Activated T-cell treated with anti-CD3 and anti-CD28 coated beads for 48 hours (primary cell): ENCODE measurements around the gene LAMTOR2.
"Not testable (repeated sequence)": the region's sequence is repeated elsewhere in the genome, so short reads cannot be mapped to it uniquely, and the experiment has no call there.

ENCODE experiments used
- DNase-seq: peaks from one replicate; pipeline ENCODE4 v3.0.0-alpha.2; 2020; ENCODE audit warnings: low read depth

LAMTOR2 gene

DNA sequence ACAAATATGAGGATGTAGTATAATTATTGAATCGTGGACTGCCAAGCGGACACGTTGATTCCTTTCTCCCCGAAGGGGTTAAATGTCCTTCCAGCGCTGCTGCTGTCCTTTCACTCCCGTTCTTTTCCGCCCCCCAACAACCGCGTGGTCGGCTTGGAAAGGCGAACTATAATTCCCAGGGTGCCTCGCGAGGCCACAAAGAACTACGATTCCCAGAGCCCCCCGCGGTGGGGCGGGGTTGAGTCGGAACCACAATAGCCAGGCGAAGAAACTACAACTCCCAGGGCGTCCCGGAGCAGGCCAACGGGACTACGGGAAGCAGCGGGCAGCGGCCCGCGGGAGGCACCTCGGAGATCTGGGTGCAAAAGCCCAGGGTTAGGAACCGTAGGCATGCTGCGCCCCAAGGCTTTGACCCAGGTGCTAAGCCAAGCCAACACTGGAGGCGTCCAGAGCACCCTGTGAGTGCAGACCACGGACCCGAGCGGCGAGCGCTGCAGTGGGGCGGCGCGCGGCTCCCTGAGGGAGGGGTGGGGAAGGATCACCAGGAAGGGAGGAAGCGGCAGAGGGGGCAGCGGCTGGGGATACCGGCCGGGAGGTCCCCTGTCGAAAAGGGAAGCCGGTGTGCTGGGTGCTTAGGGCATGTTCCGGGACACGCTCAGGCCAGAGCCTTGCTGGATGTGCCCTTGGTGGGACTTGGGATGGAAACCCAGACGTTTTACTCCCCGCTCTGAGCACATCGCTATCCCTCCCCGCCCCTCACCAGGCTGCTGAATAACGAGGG lies at the start of gene LAMTOR2:
TSS of gene LAMTOR2 (plus strand) at position 283 of the 781 bp plus-strand sequence. CDS start at position 391, 108 bp downstream.
- DNase-seq: peak; percentile 96

DNA sequence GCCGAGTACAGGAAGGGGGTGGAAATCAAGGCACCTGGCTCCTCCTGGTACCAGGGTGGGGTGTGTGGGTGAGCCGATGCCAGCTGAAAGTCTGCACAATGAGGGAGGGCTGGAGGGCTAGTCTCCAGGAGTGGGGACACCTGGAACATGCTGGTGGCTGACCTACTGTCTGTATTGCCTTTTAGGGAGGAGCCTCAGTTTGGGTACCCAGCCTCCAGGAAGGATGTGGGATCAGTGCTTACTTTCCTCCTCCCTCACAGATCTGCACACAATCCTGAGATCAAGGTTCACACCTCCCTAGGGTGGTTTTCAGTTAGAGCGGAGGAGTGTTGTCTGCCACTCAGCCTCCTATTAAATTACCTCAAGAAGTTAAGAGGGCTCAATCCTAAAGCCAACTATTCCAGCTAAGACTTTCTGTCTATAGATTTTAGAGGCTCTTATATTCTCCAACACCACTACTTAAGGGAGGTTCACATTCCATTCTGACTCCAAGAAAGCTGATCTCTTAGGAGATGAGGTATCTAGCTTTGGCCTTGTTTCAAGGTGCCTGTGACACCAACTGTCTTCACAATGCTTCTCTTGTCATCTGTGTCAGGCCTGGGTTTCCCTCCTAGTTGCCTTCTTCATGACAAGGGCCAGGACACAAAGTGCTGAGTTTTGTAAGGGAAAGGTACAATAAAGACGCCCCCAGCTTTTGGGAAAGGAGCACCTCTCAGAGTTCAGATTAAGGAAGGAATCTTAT lies 49.6 kb upstream of the LAMTOR2 start:
- no peak for DNase-seq

DNA sequence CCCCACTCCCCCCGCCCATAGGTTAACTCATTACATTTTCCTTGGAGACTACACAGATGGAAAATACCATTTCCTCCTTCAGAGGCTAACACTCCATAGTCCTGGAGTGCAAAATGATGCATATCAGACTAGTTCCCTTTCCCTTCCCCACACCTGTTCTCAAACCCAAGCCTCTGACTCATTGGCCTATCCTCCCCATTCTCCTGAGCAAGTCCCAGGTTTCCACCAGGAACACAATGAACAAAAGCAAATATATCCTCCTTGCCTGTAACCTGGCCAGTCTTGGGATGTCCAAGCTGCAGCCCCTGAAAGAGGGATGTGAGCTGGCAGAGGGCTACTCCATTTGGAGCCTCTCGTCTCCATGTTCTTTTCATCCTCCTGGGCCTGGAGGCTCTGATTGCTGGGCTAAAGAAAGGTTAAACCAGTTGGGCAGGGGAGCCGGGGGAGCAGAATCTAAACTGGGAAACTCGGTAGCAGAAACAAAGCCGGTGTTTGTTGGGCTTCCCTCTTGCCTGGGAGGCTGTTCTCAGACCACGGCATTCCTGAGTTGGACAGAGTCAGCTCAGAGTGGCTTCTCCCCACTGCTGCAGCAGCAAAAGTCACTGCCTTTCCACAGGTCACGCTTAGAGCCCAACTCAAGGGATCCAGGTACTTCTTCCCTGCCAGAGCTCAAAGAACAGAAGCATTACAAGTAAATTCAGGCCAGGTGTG lies 47.8 kb upstream of the LAMTOR2 start:
- DNase-seq: no peak

DNA sequence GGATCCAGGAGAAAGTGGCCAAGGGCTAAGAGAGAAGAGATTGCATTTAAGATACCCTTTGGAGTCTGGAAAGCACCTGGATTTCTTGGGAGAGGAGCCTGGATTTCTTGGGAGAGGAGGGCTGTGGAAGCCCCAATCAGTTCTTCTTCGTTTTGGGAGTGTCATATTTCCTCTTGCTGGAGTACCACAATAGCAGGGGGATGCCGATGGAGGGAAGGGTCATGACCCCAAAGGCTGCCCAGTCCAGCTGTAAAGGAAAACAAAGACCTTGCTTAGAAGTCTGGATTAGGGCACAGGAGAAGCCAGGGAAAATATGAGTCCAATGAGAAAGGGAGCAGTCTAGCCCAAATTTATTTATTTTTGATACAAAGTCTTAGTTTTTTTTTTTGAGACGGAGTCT lies 45.2 kb upstream of the LAMTOR2 start:
- DNase-seq: no peak

DNA sequence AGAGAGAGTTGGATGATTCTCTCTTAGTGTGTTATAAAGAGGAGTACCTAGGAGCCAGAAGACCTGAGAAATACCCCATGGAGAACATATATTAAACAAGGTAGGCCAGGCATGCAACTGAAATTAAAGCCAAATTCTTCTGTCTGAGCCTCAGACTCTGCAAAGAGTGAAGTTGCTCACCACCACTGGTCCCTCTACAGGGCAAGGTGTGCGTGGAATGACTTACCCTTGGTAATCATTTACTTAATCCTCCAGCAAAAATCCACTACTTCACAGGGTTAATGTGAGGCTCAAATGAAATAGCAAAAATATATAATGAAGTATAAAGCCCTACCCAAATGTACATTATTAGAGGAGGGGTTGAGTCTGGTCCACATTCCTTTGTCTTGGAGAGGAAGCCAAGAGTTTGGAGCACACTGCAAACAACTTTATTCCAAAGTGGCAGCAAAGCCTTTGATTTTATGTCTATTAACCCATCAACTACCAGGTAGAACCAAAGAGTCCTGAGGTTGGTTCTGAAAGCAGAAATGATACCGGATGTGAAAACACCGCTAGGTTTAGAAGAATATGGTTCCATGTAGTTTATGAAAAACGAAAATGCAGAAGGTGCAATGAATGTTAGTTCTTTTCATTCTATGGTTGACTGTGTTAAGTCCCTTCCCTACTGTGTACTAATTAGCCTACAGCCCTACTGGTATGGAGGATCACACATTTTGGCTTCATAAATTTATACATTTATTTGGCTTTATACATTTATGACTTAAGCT lies 42.3 kb upstream of the LAMTOR2 start:
- DNase-seq: no peak

DNA sequence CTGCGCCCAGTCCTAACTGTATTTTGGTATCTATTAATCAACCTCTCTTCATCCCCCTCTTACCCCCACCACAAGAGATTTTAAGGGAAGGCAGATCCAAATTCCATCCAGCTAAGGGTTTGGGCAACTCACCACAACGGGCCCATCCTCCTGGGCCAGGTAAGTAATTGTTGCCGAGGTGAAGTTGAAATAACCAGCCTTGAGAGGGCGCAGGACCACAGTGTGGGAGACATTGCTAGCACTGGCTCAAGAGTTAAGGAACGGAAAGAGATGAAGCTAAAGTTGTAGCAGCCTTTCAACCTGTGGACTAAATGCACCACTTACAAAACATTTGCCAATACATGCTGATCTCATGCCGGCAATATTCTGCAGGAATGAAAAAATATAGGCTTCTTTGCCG lies 39.8 kb upstream of the LAMTOR2 start:
- no peak for DNase-seq

DNA sequence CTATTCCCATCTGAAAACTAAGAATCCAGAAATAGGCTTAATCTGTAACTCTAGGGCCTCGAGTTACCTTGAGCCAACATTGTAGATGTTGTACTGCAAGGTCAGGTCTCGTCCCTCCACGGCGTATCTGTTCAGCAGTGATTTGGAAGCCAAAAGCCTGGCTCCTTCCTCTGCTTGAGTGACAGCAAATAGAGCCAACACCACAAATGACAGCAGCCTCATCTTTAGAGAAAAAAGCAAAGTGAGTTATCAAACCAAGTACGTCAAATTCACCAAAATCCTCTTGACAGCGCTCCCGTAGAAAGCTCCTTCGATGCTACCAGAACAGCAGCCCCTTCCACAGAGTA lies 34.7 kb upstream of the LAMTOR2 start:
- DNase-seq: no peak

DNA sequence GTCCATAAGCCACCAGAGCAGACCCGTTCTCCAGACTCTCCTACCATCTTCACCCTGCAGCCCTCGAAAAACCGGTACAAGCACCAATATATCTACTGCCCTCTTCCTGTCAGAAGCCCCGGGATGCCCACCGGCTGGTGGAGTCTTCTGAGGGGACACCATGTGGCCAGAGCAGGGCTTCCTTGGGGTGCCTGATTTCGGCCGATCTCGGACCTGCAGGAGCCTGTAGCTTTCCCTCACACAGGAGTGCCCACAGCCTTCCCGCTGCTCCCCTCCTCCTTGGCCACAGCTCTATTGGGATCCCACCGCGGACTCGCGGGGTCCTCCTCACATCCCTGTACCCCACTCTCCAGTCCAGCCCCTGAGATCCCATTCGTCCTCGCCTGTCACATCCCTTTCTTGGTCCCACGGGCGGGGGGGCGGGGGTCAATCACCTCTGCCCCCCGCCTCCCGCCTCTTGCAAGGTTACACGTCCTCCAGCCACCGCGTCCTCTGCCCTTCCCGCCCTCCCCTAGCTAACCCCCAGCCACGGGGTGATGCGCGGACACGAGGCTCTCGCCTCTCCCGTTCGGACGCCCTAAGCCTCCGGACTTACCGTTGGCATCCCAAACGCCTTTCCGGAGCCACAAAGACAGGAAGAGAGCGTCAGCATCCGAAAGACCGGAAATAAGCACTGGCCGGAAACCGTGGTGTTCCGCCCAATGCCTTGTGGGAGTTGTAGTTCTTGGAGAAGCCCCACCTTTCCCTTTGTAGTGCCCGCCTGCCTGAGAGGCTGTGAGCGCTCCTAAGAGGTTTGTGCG lies 34.1 kb upstream of the LAMTOR2 start, which contains the start of gene SSR2:
TSS of gene SSR2 (minus strand) at position 659 of the 800 bp plus-strand sequence. CDS start 784 bp downstream, outside the sequence.
- DNase-seq: peak; percentile 74

DNA sequence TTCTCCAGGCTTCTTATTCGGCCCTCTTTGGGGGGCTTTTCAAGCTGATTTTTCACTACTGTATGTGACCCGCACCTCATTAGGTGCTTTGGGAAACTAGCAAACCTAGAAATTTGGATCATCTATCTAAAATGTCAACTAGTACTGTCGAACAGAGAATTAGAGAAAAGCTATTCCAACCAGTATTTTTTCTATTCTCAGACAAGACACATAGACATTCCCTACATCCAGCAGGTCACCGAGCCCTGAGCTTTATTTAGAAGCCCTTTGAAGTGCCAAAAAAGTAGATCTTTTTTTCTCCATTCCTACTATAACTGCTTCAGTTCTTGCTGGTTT lies 33.5 kb upstream of the LAMTOR2 start:
- no peak for DNase-seq

DNA sequence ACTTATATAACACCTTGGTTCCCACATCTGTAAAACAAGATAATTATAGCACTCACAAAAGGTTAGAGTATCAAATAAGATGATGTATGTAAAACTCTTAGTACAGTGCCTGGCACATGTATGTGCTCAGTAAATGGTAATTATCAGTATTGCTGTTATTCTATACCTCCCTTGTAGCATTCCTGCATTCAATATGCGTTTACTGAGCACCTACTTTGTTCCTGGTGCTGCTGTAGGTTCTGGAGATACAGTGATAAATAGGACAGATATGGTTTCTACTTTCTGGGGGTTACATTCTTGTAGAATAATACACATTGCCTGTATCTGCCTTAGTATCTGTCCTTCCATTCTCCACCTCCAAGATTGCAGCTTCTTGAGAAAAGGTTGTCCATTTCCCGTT lies 32.6 kb upstream of the LAMTOR2 start:
- no peak for DNase-seq

DNA sequence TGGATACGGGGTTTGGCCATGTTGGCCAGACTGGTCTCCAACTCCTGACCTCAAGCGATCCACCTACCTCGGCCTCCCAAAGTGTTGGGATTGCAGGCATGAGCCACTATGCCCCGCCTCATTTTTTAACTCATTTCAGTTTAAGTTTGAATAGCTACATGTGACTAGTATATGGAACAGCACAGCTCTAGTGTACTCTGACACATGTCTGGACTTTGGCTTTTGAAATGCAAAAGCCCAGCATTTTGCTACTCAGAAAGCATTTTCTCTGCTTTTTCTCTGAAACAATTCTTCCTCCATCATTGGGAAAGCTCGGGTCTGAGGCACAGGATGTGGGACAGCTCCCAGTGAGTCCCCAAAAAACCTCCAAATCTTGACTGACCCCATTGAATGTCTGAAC lies 29.8 kb upstream of the LAMTOR2 start:
- DNase-seq: no peak

DNA sequence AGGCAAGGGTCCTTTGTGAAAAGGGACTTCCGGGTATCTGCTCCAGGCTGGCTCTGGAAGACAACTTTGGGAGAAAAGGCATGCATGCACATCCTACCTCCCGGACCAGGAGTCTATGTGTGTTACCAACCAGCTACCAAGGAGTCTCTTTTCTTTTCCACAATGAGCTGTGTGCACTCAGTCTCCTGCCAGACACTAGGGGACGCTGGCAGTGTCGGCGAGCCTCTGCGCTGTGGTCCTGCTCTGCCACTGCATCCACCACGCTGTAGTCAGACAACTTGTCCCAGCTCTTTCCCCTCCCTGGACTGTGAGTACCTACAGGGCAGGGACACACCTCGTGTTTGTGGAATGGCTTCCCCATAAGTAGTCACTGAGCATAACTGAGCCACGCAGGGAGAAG lies 28.7 kb upstream of the LAMTOR2 start:
- peak; percentile 43 for DNase-seq

DNA sequence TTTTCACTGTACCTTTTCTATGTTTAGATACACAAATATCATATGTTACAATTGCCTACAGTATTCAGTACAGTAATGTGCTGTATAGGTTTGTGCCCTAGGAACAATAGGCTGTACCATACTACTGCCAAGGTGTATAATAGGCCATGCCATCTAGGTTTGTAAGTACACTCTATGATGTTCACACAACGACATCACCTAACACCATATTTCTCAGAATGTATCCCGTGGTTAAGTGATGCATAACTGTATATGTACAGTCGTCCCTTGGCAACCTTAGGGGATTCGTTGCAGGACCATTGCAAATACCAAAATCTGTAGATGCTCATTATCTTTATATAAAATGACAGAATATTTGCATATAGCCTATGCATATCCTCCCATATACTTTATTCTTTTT lies 28.0 kb upstream of the LAMTOR2 start:
- no peak for DNase-seq

DNA sequence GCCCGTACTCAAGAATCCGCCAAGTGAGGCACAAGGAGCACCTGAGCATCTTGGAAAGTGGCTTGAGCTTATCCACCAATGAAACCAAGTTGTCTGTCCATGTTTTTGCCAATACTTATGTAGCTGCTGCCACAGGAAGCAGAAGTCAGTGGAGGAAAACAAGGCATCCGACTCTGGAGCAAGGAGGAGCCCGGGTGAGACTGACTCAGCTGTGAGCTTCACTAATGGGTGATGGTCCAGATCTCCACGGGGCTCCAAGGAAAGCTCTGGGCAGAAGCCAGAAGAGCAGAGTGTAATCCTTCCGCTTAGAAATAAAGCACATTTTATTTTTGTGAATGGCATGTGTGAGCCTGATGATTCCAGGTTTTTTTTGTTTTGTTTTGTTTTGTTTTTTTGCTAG lies 21.6 kb upstream of the LAMTOR2 start:
- DNase-seq: no peak

DNA sequence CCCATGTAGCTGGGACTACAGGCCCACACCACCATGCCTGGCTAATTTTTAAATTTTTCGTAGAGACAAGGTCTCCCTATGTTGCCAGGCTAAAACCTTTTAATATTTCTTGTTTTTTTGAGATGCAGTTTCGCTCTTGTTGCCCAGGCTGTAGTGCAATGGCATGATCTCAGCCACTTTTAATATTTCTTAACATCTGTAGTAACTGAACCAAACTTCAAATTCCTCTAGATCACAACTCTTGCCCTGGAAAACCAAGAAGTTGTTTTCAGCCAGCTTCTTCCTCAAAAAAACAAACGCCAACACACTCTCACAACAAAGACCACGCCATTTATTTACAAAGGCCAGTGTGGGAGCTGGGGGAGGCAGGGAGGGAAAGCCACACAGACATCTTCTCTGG lies 19.6 kb upstream of the LAMTOR2 start:
- not testable (repeated sequence) for DNase-seq

DNA sequence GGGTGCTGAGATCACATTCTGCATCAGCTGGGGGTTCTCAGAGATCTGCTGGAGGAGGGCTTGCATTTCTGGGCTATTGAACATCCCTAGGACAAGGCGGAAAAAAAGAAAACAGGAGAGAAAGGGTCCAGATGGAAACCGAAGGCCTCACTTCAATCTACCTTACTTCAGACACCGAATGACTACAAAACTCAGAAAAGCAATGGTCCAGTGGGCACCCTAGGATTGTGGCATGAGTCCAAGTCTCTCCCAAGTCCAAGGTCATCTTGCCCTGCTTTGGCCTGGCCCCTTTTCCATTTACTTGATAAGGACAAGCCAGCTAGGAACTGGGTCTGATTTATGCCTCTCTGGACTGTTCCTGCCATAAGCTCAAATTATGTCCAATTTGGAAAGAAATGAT lies 11.8 kb upstream of the LAMTOR2 start:
- DNase-seq: no peak

DNA sequence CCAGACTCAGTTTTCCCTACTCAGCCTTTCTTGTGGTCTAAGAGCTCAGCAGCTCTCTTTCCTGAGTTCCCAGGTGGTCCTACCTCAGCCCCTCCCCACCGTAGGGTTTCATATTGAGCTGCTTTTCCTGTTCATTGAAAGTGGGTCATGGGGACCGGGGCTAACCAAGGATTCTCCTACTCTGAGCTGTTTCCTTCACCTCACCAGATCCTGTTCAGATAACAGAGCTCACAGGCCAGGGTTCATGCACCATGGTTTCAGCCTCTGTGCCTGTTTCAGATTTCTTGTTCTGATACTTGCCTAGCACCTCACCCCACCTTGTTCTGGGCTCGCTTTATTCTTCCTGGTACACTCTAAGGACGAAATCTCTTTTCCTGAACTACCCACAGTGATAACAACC lies 9.5 kb upstream of the LAMTOR2 start:
- DNase-seq: no peak

DNA sequence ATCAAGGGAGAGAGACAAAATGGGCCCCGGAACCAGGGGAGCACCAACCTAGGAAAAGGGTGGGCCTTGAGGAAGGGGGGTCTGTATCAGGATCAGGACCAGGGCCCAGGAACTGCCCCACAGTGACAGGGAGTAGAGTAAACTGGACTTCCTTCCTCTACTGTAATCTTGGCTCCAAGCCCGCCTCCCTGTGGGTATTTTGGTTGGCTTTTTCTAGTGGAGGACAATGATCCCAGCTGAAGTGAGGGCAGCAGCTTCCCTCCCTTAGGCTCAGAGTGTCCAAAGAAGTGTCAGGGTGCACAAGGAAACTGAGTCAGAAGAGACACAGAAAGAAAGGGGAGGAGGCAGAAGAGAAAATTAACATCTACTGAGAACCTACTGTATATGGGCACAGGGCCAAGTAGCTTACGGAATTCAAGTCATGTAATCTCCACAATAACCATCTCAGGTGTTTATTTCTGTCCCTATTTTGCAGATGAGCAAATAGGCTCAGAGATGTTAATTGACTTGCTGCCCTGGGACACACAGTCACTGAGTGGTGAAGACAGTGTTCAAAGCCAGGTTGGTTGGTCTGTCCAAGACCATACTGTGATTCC lies 5.8 kb upstream of the LAMTOR2 start:
- DNase-seq: no peak

DNA sequence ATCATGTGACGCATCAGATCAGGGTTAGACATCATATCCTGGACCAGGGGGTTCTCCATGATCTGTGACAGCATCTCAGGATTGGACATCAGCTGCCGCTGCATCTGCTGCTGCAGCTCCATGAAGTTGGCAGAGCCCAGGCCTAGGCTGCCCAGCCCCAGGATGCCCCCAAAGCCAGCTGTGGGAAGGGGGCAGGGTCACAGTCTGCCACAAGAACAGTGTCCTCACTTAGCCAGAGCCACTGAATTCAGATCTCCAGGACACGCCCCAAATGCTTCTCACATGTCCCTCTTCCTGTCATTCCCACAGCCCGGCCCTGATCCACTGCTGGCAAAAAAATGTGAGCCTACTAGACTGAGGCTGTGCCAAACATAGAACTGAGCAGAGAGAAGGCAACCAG lies 4.2 kb upstream of the LAMTOR2 start:
- no peak for DNase-seq

DNA sequence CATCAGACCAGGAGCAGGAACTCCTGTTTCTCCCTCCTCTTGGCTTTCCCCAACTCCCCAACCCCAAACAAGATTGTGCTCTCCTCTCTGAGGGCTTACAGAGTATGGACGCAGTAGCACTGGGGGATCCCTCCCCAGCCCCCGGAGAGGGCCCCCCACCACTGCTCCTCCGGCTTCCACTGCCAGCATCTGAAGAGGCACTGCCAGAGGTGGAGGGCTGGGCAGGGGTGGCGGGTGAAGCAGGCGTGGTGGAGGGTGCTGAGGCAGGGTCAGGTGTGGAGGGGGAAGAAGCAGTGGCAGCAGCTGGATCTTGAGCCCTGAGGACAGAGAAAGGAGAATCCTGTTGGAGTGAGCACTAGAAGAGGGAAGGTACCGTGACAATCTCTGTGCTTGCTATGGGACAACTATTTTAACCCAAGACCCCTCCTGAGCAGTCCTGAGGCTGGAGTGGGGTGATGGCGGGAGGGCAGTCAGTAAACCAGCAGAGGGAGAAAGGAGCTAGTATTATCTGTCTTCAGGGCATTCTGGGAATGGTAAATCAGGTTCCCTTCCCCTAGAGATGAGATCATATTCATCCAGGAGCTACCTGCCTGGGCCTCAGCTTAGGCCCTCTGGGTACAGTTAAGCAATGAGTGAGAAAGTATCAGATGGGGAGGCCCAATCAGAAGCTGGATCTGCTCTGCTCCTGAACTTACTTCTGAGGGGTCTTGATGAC lies 3.4 kb upstream of the LAMTOR2 start:
- no peak for DNase-seq
